ENCODE results near the gene PPP2R1A. TPM values are rescaled to one million over a fixed set of nuclear protein-coding genes. Genes with fewer than 3 reads are reported as not detected.
A peak's percentile ranks its signal among the peaks of the same experiment; 100 is the strongest.

PPP2R1A gene
- 299 and 307 TPM in 2 replicates for total RNA-seq
- long read RNA-seq, full-length matches to known transcripts = 446 of 504 reads
- long read RNA-seq, partial matches to known transcripts = 45 of 504 reads
- long read RNA-seq, other reads (novel, unspliced or antisense) = 13 of 504 reads

GRCh38 chr19:52189735-52190486 is at the start of gene PPP2R1A:
TSS of gene PPP2R1A (plus strand) at chr19:52190052. CDS start at chr19:52190097, 45 bp downstream.
- Mint-ChIP-seq H3K36me3 (ENCODE audit: insufficient read depth) (peaks cover 13% of the 10 kb centered on the region), H3K27me3 (no peaks in the 10 kb centered on the region), H3K4me3 (ENCODE audit: low read depth) (peak within 1 kb of the TSS; percentile 94), H3K4me1 (ENCODE audit: low read depth) (peaks cover 31% of the 10 kb centered on the region), H3K9me3 (ENCODE audit: low read depth) (no peaks in the 10 kb centered on the region), H3K27ac (peak within 1 kb of the TSS; percentile 100)
- DNase-seq (ENCODE audit: low spot score, unreplicated experiment) = peak; percentile 97
- TF ChIP-seq CTCF (IDR thresholded peaks at IDR 0.05; ENCODE audit: unreplicated experiment) = no peak

- peaks cover 13% of the 10 kb centered on the region for H3K4me1 Mint-ChIP-seq (ENCODE audit: low read depth)
- peaks cover 19% of the 10 kb centered on the region for H3K9me3 Mint-ChIP-seq (ENCODE audit: low read depth)
- no peak overlapping the region for H3K4me3 Mint-ChIP-seq (ENCODE audit: low read depth)
- no peak for DNase-seq (ENCODE audit: low spot score, unreplicated experiment)
- peaks cover 24% of the 10 kb centered on the region for H3K36me3 Mint-ChIP-seq (ENCODE audit: insufficient read depth)
- no peaks in the 10 kb centered on the region for H3K27me3 Mint-ChIP-seq
- no peak for TF ChIP-seq CTCF (IDR thresholded peaks at IDR 0.05; ENCODE audit: unreplicated experiment)
- no peak overlapping the region for H3K27ac Mint-ChIP-seq
Observed at GRCh38 chr19:52141203-52141602, 48.6 kb upstream of the PPP2R1A start.

GRCh38 chr19:52142001-52142595 is 47.8 kb upstream of the PPP2R1A start:
- Mint-ChIP-seq H3K9me3 (ENCODE audit: low read depth) (peaks cover 19% of the 10 kb centered on the region), H3K27me3 (no peaks in the 10 kb centered on the region), H3K4me3 (ENCODE audit: low read depth) (no peak overlapping the region), H3K27ac (no peak overlapping the region), H3K4me1 (ENCODE audit: low read depth) (peaks cover 13% of the 10 kb centered on the region), H3K36me3 (ENCODE audit: insufficient read depth) (peaks cover 24% of the 10 kb centered on the region)
- TF ChIP-seq CTCF (IDR thresholded peaks at IDR 0.05; ENCODE audit: unreplicated experiment) = no peak
- DNase-seq (ENCODE audit: low spot score, unreplicated experiment) = no peak

- H3K9me3 Mint-ChIP-seq (ENCODE audit: low read depth) = peaks cover 34% of the 10 kb centered on the region
Observed at GRCh38 chr19:52148256-52148655, 41.6 kb upstream of the PPP2R1A start.

More at GRCh38 chr19:52148256-52148655, 41.6 kb upstream of the PPP2R1A start:
- H3K4me3 Mint-ChIP-seq (ENCODE audit: low read depth) = no peak overlapping the region
- no peak for TF ChIP-seq CTCF (IDR thresholded peaks at IDR 0.05; ENCODE audit: unreplicated experiment)
- H3K4me1 Mint-ChIP-seq (ENCODE audit: low read depth) = no peaks in the 10 kb centered on the region
- no peaks in the 10 kb centered on the region for H3K27me3 Mint-ChIP-seq
- peaks cover 41% of the 10 kb centered on the region for H3K36me3 Mint-ChIP-seq (ENCODE audit: insufficient read depth)
- DNase-seq (ENCODE audit: low spot score, unreplicated experiment) = no peak
- H3K27ac Mint-ChIP-seq = no peak overlapping the region
